Right atrium auricular region (tissue), 2 donors: ENCODE measurements around the gene SLC2A13. TPM values are rescaled to one million over a fixed set of nuclear protein-coding genes. Genes with fewer than 3 reads are reported as not detected.

ENCODE experiments used
- DNase-seq: peaks from one replicate; pipeline ENCODE4 v3.0.0-alpha.2; 2019; ENCODE audit warnings: low spot score
- H3K27ac ChIP-seq, 2 donors: fragments of 200-600 bp; sonication (generic); 1 replicate in 1 of 2; 2 replicates in 1 of 2; pipeline ENCODE4 v1.5.1; 2016 to 2019
- H3K27me3 ChIP-seq, 2 donors: fragments of 200-600 bp; sonication (generic); one replicate each; pipeline versions ENCODE4 v1.5.1 to v1.6.0; 2017 to 2019
- H3K36me3 ChIP-seq: fragments of 200-600 bp; sonication (generic); one replicate; pipeline ENCODE4 v1.5.1; 2016
- H3K4me1 ChIP-seq, 2 donors: fragments of 200-600 bp; sonication (generic); one replicate each; pipeline versions ENCODE4 v1.5.1 to v1.6.0; 2017 to 2019
- H3K4me3 ChIP-seq, 2 donors: fragments of 200-600 bp; sonication (generic); 1 replicate in 1 of 2; 2 replicates in 1 of 2; pipeline ENCODE4 v1.5.1; 2017 to 2019; ENCODE audit warnings: mild to moderate bottlenecking in 1 of 2, moderate library complexity in 1 of 2
- H3K9me3 ChIP-seq, 2 donors: fragments of 200-600 bp; sonication (generic); one replicate each; pipeline ENCODE4 v1.5.1; 2019
- CTCF ChIP-seq, 2 donors: fragments of 200-600 bp; sonication (generic); IDR thresholded peaks; one replicate each; pipeline ENCODE4 v1.5.1; 2019; ENCODE audit warnings: antibody characterized with exemption in 2 of 2
- total RNA-seq, 2 donors: library from RNA; depleted of rRNA; stranded (reverse); fragments of >200 nt; gene quantifications; one replicate each; pipeline ENCODE4 v1.1.0, GENCODE V29; 2016

SLC2A13 gene
- total RNA-seq, 2 donors from 2014 or later, result 8.8 to 14.6 TPM

- no peak for TF ChIP-seq CTCF (IDR thresholded peaks at IDR 0.05)
- H3K4me3 ChIP-seq, result no peak overlapping the region
- no peaks in the 10 kb centered on the region for H3K36me3 ChIP-seq
- H3K27me3 ChIP-seq, result no peaks in the 10 kb centered on the region
- no peak overlapping the region for H3K27ac ChIP-seq
- H3K9me3 ChIP-seq, result no peaks in the 10 kb centered on the region
- no peak for DNase-seq
- H3K4me1 ChIP-seq, result no peaks in the 10 kb centered on the region
Observed at GRCh38 chr12:39846304-39846703, 259.6 kb downstream of the SLC2A13 start.

GRCh38 chr12:39840422-39840821 lies 265.5 kb downstream of the SLC2A13 start:
- TF ChIP-seq CTCF (IDR thresholded peaks at IDR 0.05), result no peak
- no peak overlapping the region for H3K4me3 ChIP-seq
- no peaks in the 10 kb centered on the region for H3K4me1 ChIP-seq
- H3K36me3 ChIP-seq, result no peaks in the 10 kb centered on the region
- no peaks in the 10 kb centered on the region for H3K9me3 ChIP-seq
- no peak for DNase-seq
- H3K27ac ChIP-seq, result no peak overlapping the region
- no peaks in the 10 kb centered on the region for H3K27me3 ChIP-seq

- DNase-seq, result no peak
- no peak for TF ChIP-seq CTCF (IDR thresholded peaks at IDR 0.05)
Observed at GRCh38 chr12:39839072-39839471, 266.8 kb downstream of the SLC2A13 start.

GRCh38 chr12:39835517-39836489 lies 270.1 kb downstream of the SLC2A13 start:
- Histone ChIP-seq H3K9me3 (no peaks in the 10 kb centered on the region), H3K27ac (no peak overlapping the region), H3K27me3 (no peaks in the 10 kb centered on the region), H3K36me3 (no peaks in the 10 kb centered on the region), H3K4me3 (no peak overlapping the region), H3K4me1 (no peaks in the 10 kb centered on the region)
- no peak for TF ChIP-seq CTCF (IDR thresholded peaks at IDR 0.05)
- DNase-seq, result no peak

More at GRCh38 chr12:39839072-39839471, 266.8 kb downstream of the SLC2A13 start:
- Histone ChIP-seq H3K36me3 (no peaks in the 10 kb centered on the region), H3K4me3 (no peak overlapping the region), H3K4me1 (no peaks in the 10 kb centered on the region), H3K27ac (no peak overlapping the region), H3K27me3 (no peaks in the 10 kb centered on the region), H3K9me3 (no peaks in the 10 kb centered on the region)

GRCh38 chr12:39831587-39832315 lies 274.1 kb downstream of the SLC2A13 start:
- Histone ChIP-seq H3K4me1 (no peaks in the 10 kb centered on the region), H3K9me3 (no peaks in the 10 kb centered on the region), H3K27ac (no peak overlapping the region), H3K36me3 (no peaks in the 10 kb centered on the region), H3K27me3 (no peaks in the 10 kb centered on the region), H3K4me3 (no peak overlapping the region)
- DNase-seq, result no peak
- TF ChIP-seq CTCF (IDR thresholded peaks at IDR 0.05), result no peak
